NT2/D1 (cell line): ENCODE data around the gene ZBTB1.
A peak's percentile ranks its signal among the peaks of the same experiment; 100 is the strongest.
"Not testable (repeated sequence)": the region's sequence is repeated elsewhere in the genome, so short reads cannot be mapped to it uniquely, and the experiment has no call there.

ENCODE experiments used
- DNase-seq: peaks from one replicate; pipeline ENCODE4 v3.0.0-alpha.2; 2011; ENCODE audit warnings: low read depth, low spot score
- H3K27me3 ChIP-seq: 2 replicates; pipeline ENCODE4 v1.6.0; 2011; ENCODE audit warnings: mild to moderate bottlenecking; ENCODE audit not compliant: insufficient read length, insufficient read depth
- H3K36me3 ChIP-seq: 2 replicates; pipeline ENCODE4 v1.6.1; 2011; ENCODE audit warnings: mild to moderate bottlenecking, low read length, mixed read lengths; ENCODE audit not compliant: insufficient read depth, insufficient read length
- H3K4me1 ChIP-seq: 2 replicates; pipeline ENCODE4 v1.5.1; 2011; ENCODE audit not compliant: insufficient read depth, insufficient read length
- H3K4me3 ChIP-seq: 2 replicates; pipeline ENCODE4 v1.5.1; 2011; ENCODE audit warnings: low read depth; ENCODE audit not compliant: insufficient read length
- H3K9ac ChIP-seq: 2 replicates; pipeline ENCODE4 v1.6.0; 2011; ENCODE audit warnings: low read depth; ENCODE audit not compliant: insufficient read length
- H3K9me3 ChIP-seq: 2 replicates; pipeline ENCODE4 v1.5.1; 2011; ENCODE audit warnings: mild to moderate bottlenecking, low read length; ENCODE audit not compliant: insufficient read depth
- SUZ12 ChIP-seq: IDR thresholded peaks from 2 replicates; pipeline ENCODE4 v1.6.1; 2011; ENCODE audit not compliant: insufficient read length, insufficient read depth; ENCODE audit errors: extremely low read depth
- YY1 ChIP-seq: IDR thresholded peaks from 2 replicates; pipeline ENCODE4 v1.6.1; 2011; ENCODE audit not compliant: insufficient read length, insufficient read depth
- ZNF274 ChIP-seq: IDR thresholded peaks from 2 replicates; pipeline ENCODE4 v1.6.1; 2011; ENCODE audit warnings: mild to moderate bottlenecking, low read depth, low read length

Gene ZBTB1

DNA sequence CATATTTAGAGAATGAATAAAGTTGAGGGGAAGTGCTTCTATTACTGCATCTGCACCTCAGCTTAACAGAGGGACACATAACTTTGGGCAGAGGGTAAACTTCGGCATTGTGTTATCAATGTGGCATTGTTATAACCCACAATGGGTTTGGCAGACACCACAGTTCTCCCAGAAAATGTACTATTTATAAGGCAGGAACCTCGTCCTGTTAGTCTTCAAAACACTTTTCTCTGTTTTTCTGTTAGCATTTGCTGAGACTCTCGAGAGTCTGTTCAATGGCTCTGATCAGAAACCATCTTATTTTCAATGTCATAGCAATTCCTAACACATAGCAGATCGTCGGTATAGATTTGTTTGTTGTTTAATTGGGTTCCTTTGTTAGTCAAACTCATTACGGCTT is 59.1 kb downstream of the ZBTB1 start:
- Histone ChIP-seq H3K9me3 (no peaks in the 10 kb centered on the region), H3K9ac (no peak overlapping the region), H3K27me3 (no peaks in the 10 kb centered on the region), H3K4me1 (no peaks in the 10 kb centered on the region), H3K4me3 (no peak overlapping the region), H3K36me3 (no peaks in the 10 kb centered on the region)
- no peak for DNase-seq
- TF ChIP-seq SUZ12 = no peak
- no peak for TF ChIP-seq ZNF274

DNA sequence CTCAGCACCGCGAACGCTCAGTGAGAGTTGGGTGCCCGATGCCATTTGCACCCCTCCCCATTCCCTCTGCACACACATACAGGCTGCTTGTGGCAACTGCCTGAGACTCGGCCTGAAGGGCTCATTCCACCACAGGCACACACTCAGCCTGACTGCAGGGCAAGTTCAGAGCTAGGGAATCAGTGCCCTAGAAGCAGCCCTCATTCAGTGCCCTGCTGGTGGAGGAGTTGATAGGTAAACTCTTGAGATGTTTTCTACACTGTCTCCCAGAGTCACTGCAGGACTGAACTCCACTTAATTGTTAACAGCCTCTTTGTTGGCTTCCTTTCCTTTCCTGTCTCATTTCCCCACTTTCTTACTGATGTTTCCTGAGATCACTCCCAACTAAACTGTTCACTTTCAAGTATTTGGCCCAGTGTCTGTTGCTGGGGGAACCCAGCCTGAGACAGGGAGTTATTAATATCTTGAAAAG is 62.1 kb downstream of the ZBTB1 start:
- H3K4me1 ChIP-seq = no peaks in the 10 kb centered on the region
- H3K9ac ChIP-seq = no peak overlapping the region
- H3K36me3 ChIP-seq = no peaks in the 10 kb centered on the region
- H3K27me3 ChIP-seq = no peaks in the 10 kb centered on the region
- H3K4me3 ChIP-seq = no peak overlapping the region
- no peaks in the 10 kb centered on the region for H3K9me3 ChIP-seq
- no peak for DNase-seq
- no peak for TF ChIP-seq SUZ12
- TF ChIP-seq ZNF274 = no peak

- H3K27me3 ChIP-seq = no peaks in the 10 kb centered on the region
- TF ChIP-seq YY1 = no peak
- no peak for TF ChIP-seq ZNF274
- TF ChIP-seq SUZ12 = no peak
- H3K4me3 ChIP-seq = no peak overlapping the region
- no peak overlapping the region for H3K9ac ChIP-seq
- H3K9me3 ChIP-seq = no peaks in the 10 kb centered on the region
- no peaks in the 10 kb centered on the region for H3K36me3 ChIP-seq
- H3K4me1 ChIP-seq = no peaks in the 10 kb centered on the region
- DNase-seq = no peak
Observed at GRCh38 chr14:64569138-64569631, 64.6 kb downstream of the ZBTB1 start.

DNA sequence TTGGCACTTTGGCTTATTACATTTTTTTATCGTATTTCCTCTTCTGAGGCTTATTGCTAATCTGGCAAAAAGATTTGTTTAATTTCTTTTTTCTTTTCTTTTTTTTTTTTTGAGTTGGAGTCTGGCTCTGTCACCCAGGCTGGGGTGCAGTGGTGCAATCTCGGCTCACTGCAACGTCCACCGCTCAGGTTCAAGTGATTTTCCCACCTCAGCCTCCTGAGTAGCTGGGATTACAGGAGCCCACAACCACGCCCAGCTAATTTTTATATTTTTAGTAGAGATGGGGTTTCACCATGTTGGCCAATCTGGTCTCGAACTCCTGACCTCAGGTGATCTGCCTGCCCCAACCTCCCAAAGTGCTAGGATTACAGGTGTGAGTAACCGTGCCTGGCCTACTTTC is 65.1 kb downstream of the ZBTB1 start:
- not testable (repeated sequence) for H3K36me3 ChIP-seq, H3K27me3 ChIP-seq, H3K9me3 ChIP-seq, H3K4me3 ChIP-seq, H3K4me1 ChIP-seq, H3K9ac ChIP-seq, DNase-seq

- no peaks in the 10 kb centered on the region for H3K27me3 ChIP-seq
- DNase-seq = no peak
- H3K9me3 ChIP-seq = no peaks in the 10 kb centered on the region
- H3K36me3 ChIP-seq = no peaks in the 10 kb centered on the region
- no peaks in the 10 kb centered on the region for H3K4me1 ChIP-seq
- TF ChIP-seq YY1 (no peak), ZNF274 (no peak), SUZ12 (no peak)
- no peak overlapping the region for H3K4me3 ChIP-seq
- H3K9ac ChIP-seq = no peak overlapping the region
Observed at GRCh38 chr14:64572386-64573104, 68.0 kb downstream of the ZBTB1 start.

- H3K27me3 ChIP-seq = no peaks in the 10 kb centered on the region
- no peak for TF ChIP-seq YY1
- no peak for TF ChIP-seq SUZ12
- no peak for TF ChIP-seq ZNF274
- H3K4me1 ChIP-seq = no peaks in the 10 kb centered on the region
- peak; percentile 47 for DNase-seq
- no peaks in the 10 kb centered on the region for H3K36me3 ChIP-seq
- H3K9ac ChIP-seq = no peak overlapping the region
- H3K9me3 ChIP-seq = no peaks in the 10 kb centered on the region
- no peak overlapping the region for H3K4me3 ChIP-seq
Observed at GRCh38 chr14:64573109-64573508, 68.5 kb downstream of the ZBTB1 start.
